Heart left ventricle (tissue), 13 donors: ENCODE data around the gene NASP.

Experiments
- CTCF ChIP-seq, 12 donors: fragments of 200-600 bp; sonication (generic) in 4 of 12; IDR thresholded peaks; one replicate each; pipeline versions ENCODE4 v1.5.0 to v1.8.0; 2018 to 2022; ENCODE audit warnings: antibody characterized with exemption in 12 of 12, mild to moderate bottlenecking in 5 of 12
- POLR2A ChIP-seq, 2 donors: fragments of 450-650 bp; IDR thresholded peaks; one replicate each; pipeline ENCODE4 v1.6.1; 2017; ENCODE audit warnings: antibody characterized with exemption in 2 of 2, mild to moderate bottlenecking in 2 of 2, moderate library complexity in 2 of 2
- donor health status: ischemic (EF 13 %, LVEDD 7.1; RV severe dilation, severe dysfunction).
- donor health status: DM: no; HTN: yes; CAD: no.
- donor health status: DM: no; HTN: no; CAD: no.
- donor health status: ischemic (EF 25% LVEDD 6.9; RV normal size, moderate dysfunction).
- donor health status: ischemic (EF 25% LVEDD 5.7; RV mildly dilated, moderate dysfunction).
- donor health status: ischemic (EF 35%, LVEDD 5.7; RV mildly dilated, moderate dysfunction).
- donor health status: nonischemic (EF 11% LVEDD 7.7; RV severe dilation, severe dysfunction).
- donor health status: DM: yes; HTN: yes; CAD: no.
- donor health status: PGD.
- donor health status: ischemic (EF 29% LVEDD 5.4; RV normal size, mild dysfunction).
- donor health status: nonischemic (EF 23%, LVEDD 6.1; RV moderate dilation, normal function).

GRCh38 chr1:45545553-45546310 lies 38.1 kb upstream of the NASP start:
- no peak for TF ChIP-seq CTCF (IDR thresholded peaks at IDR 0.05)
- TF ChIP-seq POLR2A (IDR thresholded peaks at IDR 0.05), result no peak
